K562 (cell line): ENCODE results near the gene TXN2. TPM values are rescaled to one million over a fixed set of nuclear protein-coding genes. Genes with fewer than 3 reads are reported as not detected.

Experiments
- BMI1 ChIP-seq: fragments of 150-350 bp; IDR thresholded peaks from 2 replicates; pipeline ENCODE4 v1.6.1; 2014; ENCODE audit warnings: low read length
- JUND ChIP-seq, 2 experiments: IDR thresholded peaks; 2 replicates in 1 of 2; 3 replicates in 1 of 2; pipeline ENCODE4 v1.6.1; 2011; ENCODE audit warnings: borderline replicate concordance in 2 of 2, low read depth in 2 of 2, low read length in 2 of 2, improper control_type of control experiment in 1 of 2, missing biosample characterization in 1 of 2, missing genetic modification characterization in 1 of 2, missing genetic modification reagents in 1 of 2
- MCM7 ChIP-seq, 2 experiments: fragments of 450-650 bp; IDR thresholded peaks; 2 replicates each; pipeline ENCODE4 v1.6.1; 2016 to 2018
- NFIC ChIP-seq: fragments of 450-650 bp; IDR thresholded peaks from 2 replicates; pipeline ENCODE4 v1.6.1; 2017; ENCODE audit warnings: mild to moderate bottlenecking, inconsistent platforms
- PCBP2 ChIP-seq: fragments of 200-400 bp; formaldehyde crosslinking; IDR thresholded peaks from 2 replicates; pipeline ENCODE4 v1.6.1; 2018; ENCODE audit warnings: low read length, low read depth, mild to moderate bottlenecking, moderate library complexity; ENCODE audit not compliant: poor library complexity, severe bottlenecking
- PTRF ChIP-seq: fragments of 450-650 bp; IDR thresholded peaks from 2 replicates; pipeline ENCODE4 v1.6.1; 2016; ENCODE audit warnings: mild to moderate bottlenecking, missing genetic modification characterization, missing compliant biosample characterization
- ZBTB7A ChIP-seq: IDR thresholded peaks from 2 replicates; pipeline ENCODE4 v1.6.1; 2011; ENCODE audit warnings: low read depth, mild to moderate bottlenecking, low read length, moderate library complexity, borderline replicate concordance; ENCODE audit not compliant: control insufficient read depth
- ZNF217 ChIP-seq: sonication (generic); formaldehyde crosslinking; IDR thresholded peaks from 2 replicates; pipeline ENCODE4 v1.8.0; 2022; ENCODE audit warnings: mild to moderate bottlenecking, missing genetic modification reagents
- polyA plus RNA-seq, 8 experiments: library from polyadenylated mRNA; depleted of rRNA in 4 of 8; stranded (reverse) in 5 of 8; unstranded in 3 of 8; fragments of >200 nt; fragmentation: Nextera tagmentation in 2 of 8; fragmentation: Illumina TruSeq in 1 of 8; extraction: Ambion mirVana in 2 of 8; extraction: Trizol in 1 of 8; gene quantifications; 2 replicates each; pipeline versions ENCODE4 v1.2.1 to v1.2.3, GENCODE V29; 2011 to 2014; ENCODE audit warnings: inconsistent platforms in 1 of 8, missing spikeins in 1 of 8
- total RNA-seq, 7 experiments: library from RNA; depleted of rRNA in 6 of 7; stranded (reverse); fragments of >200 nt in 6 of 7; fragmentation: Illumina TruSeq in 2 of 7; extraction: Trizol in 2 of 7; gene quantifications; 2 replicates each; pipeline versions ENCODE4 v1.2.1 to v1.2.3, GENCODE V29; 2011 to 2021; ENCODE audit warnings: low replicate concordance in 1 of 7
- TF ChIP-seq, protein P1 (sequence below): fragments of 250-450 bp; sonication (Bioruptor Pico); IDR thresholded peaks from 2 replicates; pipeline ENCODE4 v1.5.0; 2021; ENCODE audit warnings: mild to moderate bottlenecking, moderate library complexity
- TF ChIP-seq, protein P2 (sequence below): conservative IDR thresholded peaks from 2 replicates; pipeline ENCODE4 v1.6.1; 2011; ENCODE audit warnings: low read depth, mild to moderate bottlenecking, low read length; ENCODE audit not compliant: control insufficient read depth
- TF ChIP-seq, protein P3 (sequence below): fragments of 250-450 bp; sonication (Bioruptor Pico); IDR thresholded peaks from 2 replicates; pipeline ENCODE4 v1.9.0; 2021; ENCODE audit warnings: mild to moderate bottlenecking
- TF ChIP-seq, protein P4 (sequence below), 2 experiments: fragments of 450-650 bp; formaldehyde crosslinking in 1 of 2; IDR thresholded peaks; 2 replicates each; pipeline versions ENCODE4 v1.4.0 to v1.6.1; 2014 to 2020; ENCODE audit warnings: mild to moderate bottlenecking in 2 of 2, borderline replicate concordance in 1 of 2, low read depth in 1 of 2

Gene TXN2
- total and polyA plus RNA-seq, 9 of the 15 experiments (the other 6 are each of a cell fraction or from before 2014, with no cell fraction given): 48.5 to 399 (median 118) TPM

DNA sequence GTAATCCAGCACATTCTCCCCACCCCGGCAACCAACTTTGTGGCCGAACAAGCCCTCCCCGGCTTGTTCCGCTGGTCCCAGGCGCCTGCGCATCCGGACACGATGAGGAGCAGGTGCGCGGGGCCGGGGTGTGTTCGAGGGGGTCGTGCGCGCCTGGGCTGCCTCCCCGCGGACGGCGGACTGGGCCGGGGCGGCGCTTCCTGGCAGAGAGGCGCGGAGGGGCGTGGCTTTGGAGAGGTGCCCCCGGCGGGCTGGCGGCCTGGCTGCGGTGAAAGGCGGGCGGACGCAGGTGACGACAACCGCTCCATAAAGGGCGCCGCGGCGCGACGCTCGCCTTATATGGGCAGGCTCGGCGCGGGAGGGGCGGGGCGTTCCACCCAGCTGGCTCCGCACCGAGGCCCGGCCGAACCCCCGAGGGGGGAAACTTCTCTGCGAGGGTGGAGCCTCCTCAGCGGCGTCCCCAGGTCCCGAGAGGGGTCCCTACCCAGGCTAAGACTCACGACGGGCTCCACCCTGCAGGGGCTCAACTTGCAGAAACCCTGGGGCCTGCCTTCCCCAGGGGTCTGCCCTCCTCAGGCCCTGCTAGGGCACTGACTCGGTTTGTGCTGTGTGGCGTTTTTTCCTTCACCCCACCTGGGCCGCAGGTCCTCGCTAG is 26.4 kb downstream of the TXN2 start (continued):
- TF ChIP-seq, protein P1, sequence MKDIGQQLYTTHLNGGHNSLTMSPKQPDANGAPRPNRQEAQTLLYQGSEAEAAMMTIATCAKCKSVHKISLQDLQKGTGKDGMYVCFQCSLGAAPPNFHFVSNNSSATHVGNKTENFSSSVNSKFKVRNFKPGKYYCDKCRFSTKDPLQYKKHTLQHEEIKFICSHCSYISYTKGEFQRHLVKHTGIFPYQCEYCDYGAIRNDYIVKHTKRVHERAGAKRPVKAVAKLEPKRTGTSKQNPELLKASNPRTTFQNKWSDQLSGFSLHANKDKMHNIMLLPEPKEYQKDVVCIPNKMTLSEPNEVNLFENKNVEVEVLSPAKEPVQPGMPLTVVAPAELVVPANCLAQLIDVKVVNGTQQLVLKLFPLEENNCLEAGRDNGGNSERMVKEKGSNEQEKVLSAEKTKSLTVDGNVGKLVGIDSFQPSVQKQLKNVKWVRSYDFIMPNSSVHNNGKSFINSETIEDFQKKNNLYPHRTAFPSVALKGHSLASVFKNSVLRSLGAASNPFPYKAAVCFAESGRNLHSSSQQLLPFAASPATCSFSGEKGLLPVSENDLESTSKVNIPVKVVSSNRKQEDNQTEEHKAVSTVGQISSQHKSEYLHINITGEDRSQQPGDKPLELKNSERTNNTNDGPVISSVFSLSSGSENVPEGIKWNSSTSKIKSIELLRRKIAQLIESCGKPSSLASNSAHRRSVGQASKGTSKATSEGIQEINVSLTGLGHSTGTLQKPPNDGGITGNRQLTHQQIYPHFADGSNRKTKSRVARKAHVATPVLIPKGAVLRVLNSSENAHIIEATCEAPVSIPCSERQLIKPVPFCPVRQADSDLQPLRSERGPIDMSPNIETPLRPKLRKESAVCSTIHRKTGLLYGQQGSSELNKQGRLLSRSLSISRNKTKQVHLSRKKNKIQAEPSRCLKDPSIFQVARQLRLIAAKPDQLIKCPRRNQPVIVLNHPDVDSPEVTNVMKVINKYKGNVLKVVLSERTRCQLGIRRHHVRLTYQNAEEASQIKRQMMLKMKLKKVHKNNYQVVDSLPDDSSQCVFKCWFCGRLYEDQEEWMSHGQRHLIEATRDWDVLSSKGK (CRISPR knock-in tag): no peak
- TF ChIP-seq ZNF217: no peak
- TF ChIP-seq, protein P2, sequence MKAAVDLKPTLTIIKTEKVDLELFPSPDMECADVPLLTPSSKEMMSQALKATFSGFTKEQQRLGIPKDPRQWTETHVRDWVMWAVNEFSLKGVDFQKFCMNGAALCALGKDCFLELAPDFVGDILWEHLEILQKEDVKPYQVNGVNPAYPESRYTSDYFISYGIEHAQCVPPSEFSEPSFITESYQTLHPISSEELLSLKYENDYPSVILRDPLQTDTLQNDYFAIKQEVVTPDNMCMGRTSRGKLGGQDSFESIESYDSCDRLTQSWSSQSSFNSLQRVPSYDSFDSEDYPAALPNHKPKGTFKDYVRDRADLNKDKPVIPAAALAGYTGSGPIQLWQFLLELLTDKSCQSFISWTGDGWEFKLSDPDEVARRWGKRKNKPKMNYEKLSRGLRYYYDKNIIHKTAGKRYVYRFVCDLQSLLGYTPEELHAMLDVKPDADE: 0 out of 2 replicates have a peak, but pooled peaks have one; percentile 31
- TF ChIP-seq JUND (IDR thresholded peaks at IDR 0.05; ENCODE audit: borderline replicate concordance, low read depth, low read length): peak; percentile 50; the same call in 1 of the 2 replicates
- no peak; the same call in 2 of the 3 replicates for TF ChIP-seq JUND (tag; IDR thresholded peaks at IDR 0.05; ENCODE audit: borderline replicate concordance, low read depth, low read length)
- TF ChIP-seq, protein P3, sequence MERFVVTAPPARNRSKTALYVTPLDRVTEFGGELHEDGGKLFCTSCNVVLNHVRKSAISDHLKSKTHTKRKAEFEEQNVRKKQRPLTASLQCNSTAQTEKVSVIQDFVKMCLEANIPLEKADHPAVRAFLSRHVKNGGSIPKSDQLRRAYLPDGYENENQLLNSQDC (CRISPR knock-in tag): no peak
- peak; percentile 48; the same call in 1 of the 2 replicates for TF ChIP-seq ZBTB7A
- no peak for TF ChIP-seq PTRF (tag)
- TF ChIP-seq, protein P4, sequence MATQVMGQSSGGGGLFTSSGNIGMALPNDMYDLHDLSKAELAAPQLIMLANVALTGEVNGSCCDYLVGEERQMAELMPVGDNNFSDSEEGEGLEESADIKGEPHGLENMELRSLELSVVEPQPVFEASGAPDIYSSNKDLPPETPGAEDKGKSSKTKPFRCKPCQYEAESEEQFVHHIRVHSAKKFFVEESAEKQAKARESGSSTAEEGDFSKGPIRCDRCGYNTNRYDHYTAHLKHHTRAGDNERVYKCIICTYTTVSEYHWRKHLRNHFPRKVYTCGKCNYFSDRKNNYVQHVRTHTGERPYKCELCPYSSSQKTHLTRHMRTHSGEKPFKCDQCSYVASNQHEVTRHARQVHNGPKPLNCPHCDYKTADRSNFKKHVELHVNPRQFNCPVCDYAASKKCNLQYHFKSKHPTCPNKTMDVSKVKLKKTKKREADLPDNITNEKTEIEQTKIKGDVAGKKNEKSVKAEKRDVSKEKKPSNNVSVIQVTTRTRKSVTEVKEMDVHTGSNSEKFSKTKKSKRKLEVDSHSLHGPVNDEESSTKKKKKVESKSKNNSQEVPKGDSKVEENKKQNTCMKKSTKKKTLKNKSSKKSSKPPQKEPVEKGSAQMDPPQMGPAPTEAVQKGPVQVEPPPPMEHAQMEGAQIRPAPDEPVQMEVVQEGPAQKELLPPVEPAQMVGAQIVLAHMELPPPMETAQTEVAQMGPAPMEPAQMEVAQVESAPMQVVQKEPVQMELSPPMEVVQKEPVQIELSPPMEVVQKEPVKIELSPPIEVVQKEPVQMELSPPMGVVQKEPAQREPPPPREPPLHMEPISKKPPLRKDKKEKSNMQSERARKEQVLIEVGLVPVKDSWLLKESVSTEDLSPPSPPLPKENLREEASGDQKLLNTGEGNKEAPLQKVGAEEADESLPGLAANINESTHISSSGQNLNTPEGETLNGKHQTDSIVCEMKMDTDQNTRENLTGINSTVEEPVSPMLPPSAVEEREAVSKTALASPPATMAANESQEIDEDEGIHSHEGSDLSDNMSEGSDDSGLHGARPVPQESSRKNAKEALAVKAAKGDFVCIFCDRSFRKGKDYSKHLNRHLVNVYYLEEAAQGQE (IDR thresholded peaks at IDR 0.05; ENCODE audit: borderline replicate concordance): peak; percentile 64; the same call in 1 of the 2 replicates
- TF ChIP-seq, protein P4 (CRISPR knock-in tag; IDR thresholded peaks at IDR 0.05; ENCODE audit: low read depth): no peak
- TF ChIP-seq NFIC: peak; percentile 62; the same call in 1 of the 2 replicates
- TF ChIP-seq PCBP2: no peak
- no peak for TF ChIP-seq BMI1
- TF ChIP-seq MCM7 (IDR thresholded peaks at IDR 0.05): no peak
